PC-9 (cell line): ENCODE measurements around the gene ZNF275.

ENCODE experiments used
- CTCF ChIP-seq: fragments of 200-600 bp; sonication (generic); conservative IDR thresholded peaks from 2 replicates; pipeline ENCODE4 v1.6.1; 2017; ENCODE audit warnings: mixed run types, antibody characterized with exemption, mild to moderate bottlenecking, moderate library complexity
- EZH2 ChIP-seq: fragments of 200-600 bp; sonication (generic); IDR thresholded peaks from 2 replicates; pipeline ENCODE4 v1.8.0; 2017; ENCODE audit warnings: antibody characterized with exemption, low read depth

GRCh38 chrX:153382563-153383482 lies 48.9 kb downstream of the ZNF275 start:
- TF ChIP-seq EZH2 (no peak), CTCF (no peak)
